Testis (tissue), 3 donors: ENCODE measurements around the gene FAM180B. TPM values are rescaled to one million over a fixed set of nuclear protein-coding genes. Genes with fewer than 3 reads are reported as not detected.

Source experiments
- DNase-seq: peaks from one replicate; pipeline ENCODE4 v3.0.0-alpha.2; 2019
- H3K27ac ChIP-seq, 2 donors: fragments of 200-600 bp; sonication (generic); one replicate each; pipeline ENCODE4 v1.5.1; 2019
- H3K27me3 ChIP-seq: fragments of 200-600 bp; sonication (generic); one replicate; pipeline ENCODE4 v1.5.1; 2019
- H3K36me3 ChIP-seq: fragments of 200-600 bp; sonication (generic); one replicate; pipeline ENCODE4 v1.5.1; 2017; ENCODE audit warnings: low read depth; ENCODE audit errors: missing control alignments
- H3K4me1 ChIP-seq: fragments of 200-600 bp; sonication (generic); one replicate; pipeline ENCODE4 v1.5.1; 2019
- H3K4me3 ChIP-seq, 2 donors: fragments of 200-600 bp; sonication (generic); one replicate each; pipeline ENCODE4 v1.5.1; 2017 to 2019
- H3K9me3 ChIP-seq: fragments of 200-600 bp; sonication (generic); one replicate; pipeline ENCODE4 v1.5.1; 2017
- POLR2A ChIP-seq: fragments of 450-650 bp; IDR thresholded peaks from one replicate; pipeline ENCODE4 v1.6.1; 2017; ENCODE audit warnings: antibody characterized with exemption, mild to moderate bottlenecking, moderate library complexity
- WGBS, 2 donors: methylation state at CpG; one replicate each; pipeline ENCODE4 v1.1.5; 2018; 5-methylcytosine and 5-hydroxymethylcytosine counted together
- intact Hi-C: fragments of 100-400 bp; cut with DNase I; formaldehyde crosslinking; loops from one replicate; pipeline ENCODE4 v1.15.1; 2023; ENCODE audit warnings: low total_unique reads
- polyA plus RNA-seq: library from polyadenylated mRNA; stranded (reverse); fragments of 350-450 nt; fragmentation: Illumina TruSeq; extraction: RNeasy Lipid Tissue Mini Kit (QIAGEN cat#74804); gene quantifications from one replicate; pipeline ENCODE4 v1.2.3, GENCODE V29; 2014; ENCODE audit warnings: low read depth, low replicate concordance; ENCODE audit not compliant: insufficient read depth
- total RNA-seq, 2 donors: library from RNA; depleted of rRNA; stranded (reverse); fragments of >200 nt; gene quantifications; one replicate each; pipeline ENCODE4 v1.2.3, GENCODE V29; 2016
- TF ChIP-seq, protein P1 (sequence below), 3 experiments: fragments of 450-650 bp in 2 of 3; fragments of 200-600 bp in 1 of 3; sonication (generic) in 1 of 3; IDR thresholded peaks; one replicate each; pipeline ENCODE4 v1.5.1; 2016 to 2019; ENCODE audit warnings: antibody characterized with exemption in 3 of 3, mild to moderate bottlenecking in 2 of 3, moderate library complexity in 1 of 3

Gene FAM180B
- total and polyA plus RNA-seq, 3 donors from 2014 or later, result 1.1 TPM; not detected in 2

DNA sequence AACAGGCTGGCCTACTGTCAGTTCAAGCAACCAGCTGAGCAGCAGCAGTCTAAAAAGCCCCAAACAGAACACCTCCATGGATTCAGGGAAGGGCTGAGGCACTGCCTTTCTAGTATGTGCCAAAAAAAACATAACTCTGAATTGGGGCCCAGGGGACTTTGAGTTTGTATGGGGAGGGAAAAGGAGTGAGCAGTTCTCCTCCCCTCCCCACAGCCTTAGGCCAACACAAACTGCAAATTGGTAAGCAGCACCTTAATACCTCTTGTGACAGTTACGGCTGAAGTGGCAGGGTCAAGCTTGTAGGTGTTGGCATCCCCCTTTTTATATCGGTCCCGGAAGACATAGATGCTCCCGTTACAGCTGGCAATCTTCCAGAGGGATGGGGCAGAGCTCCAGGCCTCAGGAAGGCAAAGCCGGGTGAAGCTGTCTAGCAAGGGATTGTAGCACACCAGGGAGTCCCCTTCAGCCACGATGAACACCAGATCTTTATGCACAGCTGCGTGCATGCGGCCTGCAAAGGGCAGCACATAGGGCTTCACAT is 13.7 kb upstream of the FAM180B start:
- no peaks in the 10 kb centered on the region for H3K27me3 ChIP-seq
- H3K4me1 ChIP-seq, result peaks cover 8% of the 10 kb centered on the region
- H3K36me3 ChIP-seq, result no peaks in the 10 kb centered on the region
- no peak overlapping the region for H3K4me3 ChIP-seq
- intact Hi-C loops, result no loop called here
- WGBS, 2 donors, result 44 to 62% methylated on average over 8 of the region's 8 CpGs
- TF ChIP-seq, protein P1, sequence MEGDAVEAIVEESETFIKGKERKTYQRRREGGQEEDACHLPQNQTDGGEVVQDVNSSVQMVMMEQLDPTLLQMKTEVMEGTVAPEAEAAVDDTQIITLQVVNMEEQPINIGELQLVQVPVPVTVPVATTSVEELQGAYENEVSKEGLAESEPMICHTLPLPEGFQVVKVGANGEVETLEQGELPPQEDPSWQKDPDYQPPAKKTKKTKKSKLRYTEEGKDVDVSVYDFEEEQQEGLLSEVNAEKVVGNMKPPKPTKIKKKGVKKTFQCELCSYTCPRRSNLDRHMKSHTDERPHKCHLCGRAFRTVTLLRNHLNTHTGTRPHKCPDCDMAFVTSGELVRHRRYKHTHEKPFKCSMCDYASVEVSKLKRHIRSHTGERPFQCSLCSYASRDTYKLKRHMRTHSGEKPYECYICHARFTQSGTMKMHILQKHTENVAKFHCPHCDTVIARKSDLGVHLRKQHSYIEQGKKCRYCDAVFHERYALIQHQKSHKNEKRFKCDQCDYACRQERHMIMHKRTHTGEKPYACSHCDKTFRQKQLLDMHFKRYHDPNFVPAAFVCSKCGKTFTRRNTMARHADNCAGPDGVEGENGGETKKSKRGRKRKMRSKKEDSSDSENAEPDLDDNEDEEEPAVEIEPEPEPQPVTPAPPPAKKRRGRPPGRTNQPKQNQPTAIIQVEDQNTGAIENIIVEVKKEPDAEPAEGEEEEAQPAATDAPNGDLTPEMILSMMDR (IDR thresholded peaks at IDR 0.05), result no peak
- TF ChIP-seq POLR2A, result no peak
- H3K27ac ChIP-seq, result no peak overlapping the region
- no peak for DNase-seq
- no peaks in the 10 kb centered on the region for H3K9me3 ChIP-seq

DNA sequence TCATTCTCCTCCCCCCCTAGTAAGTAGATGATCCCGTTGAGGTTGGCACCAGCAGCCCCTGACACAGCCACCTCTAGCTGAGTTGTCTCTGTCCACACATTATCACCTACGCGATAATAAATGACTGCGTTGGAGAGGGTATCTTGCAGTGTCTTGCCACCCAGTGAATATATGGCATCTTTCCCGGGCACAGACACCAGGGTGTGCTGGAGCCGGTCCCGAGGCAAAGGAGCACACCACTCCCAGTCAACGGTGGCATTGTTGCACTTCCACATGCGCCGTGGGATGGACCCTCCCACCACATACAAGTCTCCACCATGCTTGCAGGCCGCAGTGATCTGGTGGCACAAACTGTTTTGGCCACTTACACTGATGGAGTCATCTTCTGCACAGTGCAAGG is 13.2 kb upstream of the FAM180B start:
- H3K4me3 ChIP-seq, result no peak overlapping the region
- peaks cover 13% of the 10 kb centered on the region for H3K4me1 ChIP-seq
- no peak overlapping the region for H3K27ac ChIP-seq
- no peak for DNase-seq
- TF ChIP-seq POLR2A, result no peak
- WGBS, 2 donors, result 74 to 87% methylated on average over 11 of the region's 11 CpGs
- intact Hi-C loops, result no loop called here
- no peaks in the 10 kb centered on the region for H3K27me3 ChIP-seq
- no peaks in the 10 kb centered on the region for H3K36me3 ChIP-seq
- H3K9me3 ChIP-seq, result no peaks in the 10 kb centered on the region

DNA sequence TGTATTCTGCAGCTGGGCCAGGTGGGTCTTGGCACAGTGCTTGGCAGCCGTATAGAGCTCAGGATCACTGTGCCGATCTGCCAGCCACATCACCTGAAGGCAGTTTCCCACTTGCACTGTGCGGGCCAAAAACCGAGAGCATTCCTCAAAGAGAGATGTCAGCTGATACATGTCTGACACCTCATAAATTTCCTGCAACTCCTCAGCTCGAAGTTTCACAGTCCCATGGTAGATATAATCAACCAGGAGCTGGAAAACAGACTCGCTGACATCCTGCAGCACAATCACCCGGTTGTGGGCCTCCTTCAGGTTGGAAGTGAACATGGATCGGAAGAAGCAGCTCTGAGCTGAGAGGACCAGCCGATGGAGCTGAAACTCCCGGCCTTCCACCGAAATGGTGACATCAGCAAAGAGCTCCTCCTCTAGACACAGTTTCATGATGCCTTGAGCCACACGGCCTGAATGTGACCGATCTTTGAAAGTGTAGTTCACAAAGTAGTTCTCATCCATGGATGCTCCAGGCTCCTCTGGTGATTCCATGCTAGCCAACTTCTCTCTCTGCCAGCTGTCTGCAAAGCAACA is 8.9 kb upstream of the FAM180B start:
- intact Hi-C loops, result no loop called here
- no peak overlapping the region for H3K4me3 ChIP-seq
- H3K36me3 ChIP-seq, result no peaks in the 10 kb centered on the region
- no peaks in the 10 kb centered on the region for H3K9me3 ChIP-seq
- H3K27ac ChIP-seq, result peak overlapping the region in 1 of 2 donors; percentile 95
- 43 to 49% methylated on average over 13 of the region's 13 CpGs for WGBS, 2 donors
- DNase-seq, result no peak
- no peaks in the 10 kb centered on the region for H3K27me3 ChIP-seq
- TF ChIP-seq, protein P1 (IDR thresholded peaks at IDR 0.05), result no peak
- no peak for TF ChIP-seq POLR2A
- peaks cover 22% of the 10 kb centered on the region for H3K4me1 ChIP-seq

DNA sequence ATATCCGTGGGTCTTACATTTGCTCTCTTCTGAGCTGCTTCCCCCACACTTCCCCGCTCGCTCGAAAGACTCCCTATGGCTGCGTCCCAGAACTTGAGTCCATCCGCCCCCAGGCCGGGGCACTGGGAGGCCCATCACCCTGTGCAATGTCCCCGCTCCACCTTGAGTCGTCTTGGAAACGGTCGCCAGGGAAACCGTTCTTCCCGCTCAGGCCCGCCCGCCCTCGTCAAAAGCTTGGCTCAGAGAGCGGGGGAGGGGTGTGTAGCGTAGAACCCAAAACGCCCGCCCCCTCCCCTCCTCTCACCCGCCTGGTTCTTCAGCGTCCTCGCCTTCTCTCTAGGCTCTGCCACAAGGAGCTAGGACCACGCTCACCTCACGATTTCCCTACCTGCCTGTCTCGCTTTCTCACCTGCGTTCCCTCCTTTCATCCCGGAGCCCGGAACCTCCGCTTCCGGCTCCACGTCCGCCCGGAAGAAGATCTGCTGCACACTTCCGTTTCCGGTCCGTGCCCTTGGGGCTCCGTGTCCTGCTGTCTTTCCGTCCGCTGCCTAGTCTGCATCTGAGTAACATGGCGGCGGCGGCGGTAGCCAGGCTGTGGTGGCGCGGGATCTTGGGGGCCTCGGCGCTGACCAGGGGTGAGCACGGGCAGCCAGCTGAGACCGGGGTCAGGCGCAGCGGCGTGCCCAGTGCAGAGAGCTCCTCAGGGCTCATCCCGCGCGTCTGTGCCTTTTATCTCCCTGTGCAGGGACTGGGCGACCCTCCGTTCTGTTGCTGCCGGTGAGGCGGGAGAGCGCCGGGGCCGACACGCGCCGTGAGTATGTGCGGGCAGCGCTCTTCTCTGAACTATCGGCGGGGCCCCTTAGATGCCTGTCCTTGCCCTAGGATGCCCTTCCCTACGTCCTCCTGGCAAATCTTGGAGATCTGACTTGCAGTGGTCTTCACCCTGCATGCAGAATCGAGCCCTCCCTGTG is 7.7 kb upstream of the FAM180B start, which contains the start of the genes KBTBD4 and NDUFS3:
KBTBD4 (minus strand) TSS at position 447 of the 971 bp plus-strand sequence; CDS start at position 428, 19 bp downstream.
NDUFS3 (plus strand) TSS at position 551 of the 971 bp plus-strand sequence; CDS start at position 569, 18 bp downstream.
- TF ChIP-seq, protein P1 (IDR thresholded peaks at IDR 0.05), result no peak
- TF ChIP-seq POLR2A, result no peak
- 0 to 1% methylated on average over 30 to 63 of the region's 72 CpGs for WGBS, 2 donors
- no peaks in the 10 kb centered on the region for H3K9me3 ChIP-seq
- H3K36me3 ChIP-seq, result no peaks in the 10 kb centered on the region
- H3K27me3 ChIP-seq, result no peaks in the 10 kb centered on the region
- intact Hi-C loops, result no loop called here
- H3K27ac ChIP-seq, result peak within 1 kb of the TSS; percentile 91 to 95
- H3K4me3 ChIP-seq, result peak within 1 kb of the TSS; percentile 92 to 94
- peak; percentile 94 for DNase-seq
- H3K4me1 ChIP-seq, result peaks cover 18% of the 10 kb centered on the region

DNA sequence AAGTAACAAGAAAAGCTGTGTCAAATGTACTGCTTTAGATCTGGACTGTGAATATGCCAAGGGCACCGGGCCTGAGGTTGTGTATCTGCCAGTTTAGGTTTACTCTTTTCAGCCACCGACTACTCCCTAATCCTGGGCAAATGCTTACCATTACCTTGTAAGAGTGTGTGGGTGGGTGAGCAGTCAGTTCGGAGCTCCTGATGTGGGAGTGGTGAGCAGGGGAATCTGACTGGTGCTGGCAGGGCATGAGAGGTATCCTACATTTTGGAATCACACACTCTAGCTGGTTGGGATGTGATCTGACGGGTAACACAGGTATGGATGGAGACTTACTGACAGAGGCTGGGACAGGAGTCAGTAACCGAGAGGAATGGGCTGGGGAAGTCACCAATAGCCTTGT is 2.6 kb upstream of the FAM180B start:
- intact Hi-C loops, result no loop called here
- Histone ChIP-seq H3K27me3 (no peaks in the 10 kb centered on the region), H3K4me3 (no peak overlapping the region), H3K27ac (no peak overlapping the region), H3K9me3 (no peaks in the 10 kb centered on the region), H3K4me1 (peaks cover 13% of the 10 kb centered on the region), H3K36me3 (no peaks in the 10 kb centered on the region)
- TF ChIP-seq POLR2A, result no peak
- TF ChIP-seq, protein P1 (IDR thresholded peaks at IDR 0.05), result no peak
- 67 to 76% methylated on average over 5 of the region's 5 CpGs for WGBS, 2 donors
- no peak for DNase-seq
